ENCODE results near the gene RIIAD1. TPM values are rescaled to one million over a fixed set of nuclear protein-coding genes. Genes with fewer than 3 reads are reported as not detected.

Gene RIIAD1
- polyA plus RNA-seq, 1 experiment = not detected

- Histone ChIP-seq H3K9me3 (ENCODE audit: control insufficient read depth, insufficient read depth, low read length) (no peaks in the 10 kb centered on the region; the same call in 1 of the 2 replicates), H3K27me3 (ENCODE audit: control insufficient read depth, insufficient read depth, low read length) (no peaks in the 10 kb centered on the region), H3K4me3 (ENCODE audit: low read depth, low read length) (no peak overlapping the region), H3K27ac (ENCODE audit: low read depth, low read length) (no peak overlapping the region)
- ChIA-PET POLR2A (no interaction called here), CTCF (no interaction called here)
- no peak for TF ChIP-seq CTCF (IDR thresholded peaks at IDR 0.05; ENCODE audit: low read depth, low read length)
- DNase-seq (ENCODE audit: low read depth, low spot score) = no peak
Observed at GRCh38 chr1:151704246-151704645, 17.1 kb upstream of the RIIAD1 start.

GRCh38 chr1:151705146-151705545, 16.2 kb upstream of the RIIAD1 start:
- POLR2A ChIA-PET = no interaction called here
- TF ChIP-seq CTCF (IDR thresholded peaks at IDR 0.05; ENCODE audit: low read depth, low read length) = no peak

GRCh38 chr1:151705753-151706463, 15.4 kb upstream of the RIIAD1 start:
- POLR2A ChIA-PET = no interaction called here
- DNase-seq (ENCODE audit: low read depth, low spot score) = no peak
- CTCF ChIA-PET = interaction anchor here (1.0 to 1.1 kb wide), 2 partner anchors 19 to 29 kb away, joined by 3 read pairs; no protein-coding TSS in a partner anchor

More at GRCh38 chr1:151705146-151705545, 16.2 kb upstream of the RIIAD1 start:
- CTCF ChIA-PET = interaction anchor here (0.6 to 1.1 kb wide), 2 partner anchors 30 to 419 kb away, joined by 3 read pairs; no protein-coding TSS in a partner anchor
- DNase-seq (ENCODE audit: low read depth, low spot score) = no peak
- H3K9me3 ChIP-seq (ENCODE audit: control insufficient read depth, insufficient read depth, low read length) = no peaks in the 10 kb centered on the region; the same call in 1 of the 2 replicates
- peaks cover 2% of the 10 kb centered on the region for H3K27me3 ChIP-seq (ENCODE audit: control insufficient read depth, insufficient read depth, low read length)
- no peak overlapping the region for H3K4me3 ChIP-seq (ENCODE audit: low read depth, low read length)
- H3K27ac ChIP-seq (ENCODE audit: low read depth, low read length) = no peak overlapping the region

GRCh38 chr1:151706464-151707415, 14.6 kb upstream of the RIIAD1 start:
- Histone ChIP-seq H3K4me3 (ENCODE audit: low read depth, low read length) (no peak overlapping the region), H3K27ac (ENCODE audit: low read depth, low read length) (no peak overlapping the region), H3K9me3 (ENCODE audit: control insufficient read depth, insufficient read depth, low read length) (no peaks in the 10 kb centered on the region; the same call in 1 of the 2 replicates), H3K27me3 (ENCODE audit: control insufficient read depth, insufficient read depth, low read length) (peaks cover 3% of the 10 kb centered on the region)
- DNase-seq (ENCODE audit: low read depth, low spot score) = no peak
- CTCF ChIA-PET = interaction anchor here (0.7 to 1.1 kb wide), 3 partner anchors 14 to 28 kb away, joined by 3 to 7 read pairs (median 3); no protein-coding TSS in a partner anchor
- POLR2A ChIA-PET = interaction anchor here (0.6 kb wide), 1 partner anchor 11 kb away, joined by 3 read pairs; no protein-coding TSS in a partner anchor
- no peak for TF ChIP-seq CTCF (IDR thresholded peaks at IDR 0.05; ENCODE audit: low read depth, low read length)

More at GRCh38 chr1:151705753-151706463, 15.4 kb upstream of the RIIAD1 start:
- H3K9me3 ChIP-seq (ENCODE audit: control insufficient read depth, insufficient read depth, low read length) = no peaks in the 10 kb centered on the region; the same call in 1 of the 2 replicates
- no peak for TF ChIP-seq CTCF (IDR thresholded peaks at IDR 0.05; ENCODE audit: low read depth, low read length)
- H3K27ac ChIP-seq (ENCODE audit: low read depth, low read length) = no peak overlapping the region
- no peak overlapping the region for H3K4me3 ChIP-seq (ENCODE audit: low read depth, low read length)
- peaks cover 2% of the 10 kb centered on the region for H3K27me3 ChIP-seq (ENCODE audit: control insufficient read depth, insufficient read depth, low read length)
